Prostate gland (tissue), 2 donors: Measurements from ENCODE around the gene DKKL1. TPM values are rescaled to one million over a fixed set of nuclear protein-coding genes. Genes with fewer than 3 reads are reported as not detected.
"Not testable (repeated sequence)": the region's sequence is repeated elsewhere in the genome, so short reads cannot be mapped to it uniquely, and the experiment has no call there.

ENCODE experiments used
- DNase-seq: peaks from one replicate; pipeline ENCODE4 v3.0.0-alpha.2; 2019; ENCODE audit warnings: low spot score
- H3K27ac ChIP-seq, 2 donors: fragments of 200-600 bp; sonication (generic); 2 replicates each; pipeline ENCODE4 v1.5.1; 2017 to 2019
- H3K27me3 ChIP-seq: fragments of 200-600 bp; sonication (generic); replicated peaks from 2 replicates; pipeline ENCODE4 v1.5.1; 2019; ENCODE audit not compliant: insufficient read depth
- H3K36me3 ChIP-seq, 2 donors: fragments of 200-600 bp; sonication (generic); 1 replicate in 1 of 2; 2 replicates in 1 of 2; pipeline versions ENCODE4 v1.5.1 to v1.8.1; 2017 to 2019
- H3K4me1 ChIP-seq: fragments of 200-600 bp; sonication (generic); replicated peaks from 2 replicates; pipeline ENCODE4 v1.5.1; 2019
- H3K4me3 ChIP-seq, 2 donors: fragments of 200-600 bp; sonication (generic); 2 replicates each; pipeline ENCODE4 v1.5.1; 2017 to 2019
- H3K9me3 ChIP-seq: fragments of 200-600 bp; sonication (generic); 2 replicates; pipeline ENCODE4 v1.5.1; 2017
- POLR2A ChIP-seq: fragments of 450-650 bp; IDR thresholded peaks from one replicate; pipeline ENCODE4 v1.6.1; 2016; ENCODE audit warnings: antibody characterized with exemption, mild to moderate bottlenecking
- POLR2AphosphoS5 ChIP-seq: sonication (generic); formaldehyde crosslinking; IDR thresholded peaks from one replicate; pipeline ENCODE4 v1.6.1; 2017; ENCODE audit warnings: antibody characterized with exemption
- WGBS: methylation state at CpG from one replicate; pipeline ENCODE4 v1.1.5; 2018; 5-methylcytosine and 5-hydroxymethylcytosine counted together
- intact Hi-C: fragments of 100-400 bp; cut with DNase I; formaldehyde crosslinking; loops from one replicate; pipeline ENCODE4 v1.14.2; 2022
- total RNA-seq, 2 donors: library from RNA; depleted of rRNA; stranded (reverse); fragments of >200 nt; gene quantifications; one replicate each; pipeline ENCODE4 v1.1.0, GENCODE V29; 2016
- TF ChIP-seq, protein P1 (sequence below), 4 experiments: fragments of 200-600 bp in 2 of 4; fragments of 450-650 bp in 2 of 4; sonication (generic) in 2 of 4; IDR thresholded peaks; 1 replicate in 3 of 4; 2 replicates in 1 of 4; pipeline ENCODE4 v1.5.1; 2016 to 2019; ENCODE audit warnings: antibody characterized with exemption in 4 of 4, mild to moderate bottlenecking in 2 of 4, moderate library complexity in 2 of 4

The DKKL1 gene
- total RNA-seq, 2 donors from 2014 or later = 1.0 to 17.8 TPM

DNA sequence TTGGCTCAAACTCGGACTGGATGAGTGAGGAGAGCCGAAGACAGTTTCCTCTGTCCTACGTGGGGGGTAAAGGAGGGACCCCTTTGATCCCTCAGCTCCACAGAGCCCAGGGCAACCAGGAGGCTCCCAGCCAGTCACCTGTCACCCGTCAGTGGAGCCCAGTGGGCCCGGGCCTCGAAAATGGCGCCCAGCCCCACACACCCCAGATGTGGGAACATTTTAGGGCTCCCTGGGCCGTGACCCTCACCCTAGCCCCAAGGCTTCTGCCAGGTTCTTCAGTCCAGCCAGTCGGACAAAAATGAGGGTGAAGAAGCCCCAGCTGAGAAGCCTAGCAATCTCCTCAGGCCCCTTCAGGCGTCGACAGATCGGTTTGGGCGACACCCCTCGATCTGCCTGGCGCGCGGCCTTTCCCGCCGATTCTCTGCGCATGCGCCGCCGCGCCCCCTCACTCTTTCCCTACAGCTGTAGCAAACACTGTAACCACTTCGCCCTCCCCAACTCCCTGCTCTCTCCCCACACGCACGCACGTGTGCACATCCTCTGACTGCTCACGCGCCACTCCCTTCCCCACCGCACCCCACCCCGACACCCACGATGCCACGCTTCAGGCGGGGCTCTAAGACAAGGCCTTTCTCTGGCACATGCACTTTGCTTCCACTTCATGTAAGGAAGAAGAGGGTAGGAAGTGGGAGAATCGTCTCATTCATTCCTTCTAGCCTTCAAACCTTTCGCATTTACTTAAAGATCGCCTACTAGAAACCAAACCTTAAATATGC is 38.7 kb upstream of the DKKL1 start, which contains the start of gene SLC6A16:
Gene SLC6A16, minus strand, starts transcription at position 391 of the 776 bp plus-strand sequence. CDS start 13,844 bp downstream, outside the sequence.
- H3K9me3 ChIP-seq = no peaks in the 10 kb centered on the region
- intact Hi-C loops = no loop called here
- no peak within 1 kb of the TSS for H3K27ac ChIP-seq
- TF ChIP-seq, protein P1, sequence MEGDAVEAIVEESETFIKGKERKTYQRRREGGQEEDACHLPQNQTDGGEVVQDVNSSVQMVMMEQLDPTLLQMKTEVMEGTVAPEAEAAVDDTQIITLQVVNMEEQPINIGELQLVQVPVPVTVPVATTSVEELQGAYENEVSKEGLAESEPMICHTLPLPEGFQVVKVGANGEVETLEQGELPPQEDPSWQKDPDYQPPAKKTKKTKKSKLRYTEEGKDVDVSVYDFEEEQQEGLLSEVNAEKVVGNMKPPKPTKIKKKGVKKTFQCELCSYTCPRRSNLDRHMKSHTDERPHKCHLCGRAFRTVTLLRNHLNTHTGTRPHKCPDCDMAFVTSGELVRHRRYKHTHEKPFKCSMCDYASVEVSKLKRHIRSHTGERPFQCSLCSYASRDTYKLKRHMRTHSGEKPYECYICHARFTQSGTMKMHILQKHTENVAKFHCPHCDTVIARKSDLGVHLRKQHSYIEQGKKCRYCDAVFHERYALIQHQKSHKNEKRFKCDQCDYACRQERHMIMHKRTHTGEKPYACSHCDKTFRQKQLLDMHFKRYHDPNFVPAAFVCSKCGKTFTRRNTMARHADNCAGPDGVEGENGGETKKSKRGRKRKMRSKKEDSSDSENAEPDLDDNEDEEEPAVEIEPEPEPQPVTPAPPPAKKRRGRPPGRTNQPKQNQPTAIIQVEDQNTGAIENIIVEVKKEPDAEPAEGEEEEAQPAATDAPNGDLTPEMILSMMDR (IDR thresholded peaks at IDR 0.05) = no peak
- TF ChIP-seq POLR2AphosphoS5 = no peak
- TF ChIP-seq POLR2A = no peak
- H3K4me3 ChIP-seq = no peak within 1 kb of the TSS
- no peaks in the 10 kb centered on the region for H3K27me3 ChIP-seq
- H3K36me3 ChIP-seq = no peaks in the 10 kb centered on the region
- WGBS = 90% methylated on average over 38 of the region's 38 CpGs
- no peak for DNase-seq
- no peaks in the 10 kb centered on the region for H3K4me1 ChIP-seq

DNA sequence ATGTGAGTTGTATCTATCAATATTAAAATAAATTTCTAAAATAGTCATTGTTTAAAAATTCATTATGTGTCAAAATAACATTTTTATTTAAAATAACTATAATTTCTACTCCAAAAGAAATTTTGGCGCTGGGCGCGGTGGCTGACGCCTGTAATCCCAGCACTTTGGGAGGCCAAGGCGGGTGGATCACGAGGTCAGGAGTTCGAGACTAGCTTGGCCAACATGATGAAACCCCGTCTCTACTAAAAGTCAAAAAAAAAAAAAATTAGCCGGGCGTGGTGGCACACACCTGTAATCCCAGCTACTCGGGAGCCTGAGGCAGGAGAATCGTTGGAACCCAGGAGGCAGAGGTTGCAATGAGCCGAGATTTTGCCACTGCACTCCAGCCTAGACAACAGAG is 37.9 kb upstream of the DKKL1 start:
- 96% methylated on average over 13 of the region's 13 CpGs for WGBS
- H3K27ac ChIP-seq, H3K36me3 ChIP-seq, H3K9me3 ChIP-seq, H3K4me3 ChIP-seq, H3K27me3 ChIP-seq, intact Hi-C loops, H3K4me1 ChIP-seq, DNase-seq: not testable (repeated sequence)

DNA sequence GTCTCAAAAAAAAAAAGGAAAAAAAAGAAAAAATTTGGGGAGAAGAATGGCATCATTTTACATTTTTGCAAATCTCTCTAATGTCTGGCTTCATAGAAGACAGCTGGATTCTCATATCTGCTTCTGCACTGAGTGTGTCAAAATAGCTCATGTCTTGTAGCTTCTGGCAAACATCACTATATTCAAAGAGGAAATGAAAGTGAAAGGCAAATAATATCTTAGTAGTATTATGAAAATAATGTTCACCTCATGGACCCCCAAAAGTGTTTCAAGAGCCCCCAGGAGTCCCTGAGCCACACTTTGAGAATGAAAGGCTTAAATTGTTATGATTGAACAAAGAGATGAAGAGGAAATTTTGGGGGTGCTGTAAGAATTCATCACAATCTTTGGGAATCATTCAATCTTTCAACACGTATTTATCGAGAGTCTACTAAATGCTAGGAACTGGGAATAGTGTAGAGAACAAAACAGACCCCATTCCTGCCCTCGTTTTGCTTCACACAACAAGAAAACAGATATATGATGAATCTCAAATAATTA is 37.4 kb upstream of the DKKL1 start:
- WGBS = 90% methylated on average over 3 of the region's 3 CpGs
- TF ChIP-seq, protein P1 (IDR thresholded peaks at IDR 0.05) = no peak
- TF ChIP-seq POLR2A (no peak), POLR2AphosphoS5 (no peak)
- no peaks in the 10 kb centered on the region for H3K4me1 ChIP-seq
- no peak overlapping the region for H3K27ac ChIP-seq
- no peak for DNase-seq
- intact Hi-C loops = no loop called here
- H3K36me3 ChIP-seq = no peaks in the 10 kb centered on the region
- H3K9me3 ChIP-seq = no peaks in the 10 kb centered on the region
- no peak overlapping the region for H3K4me3 ChIP-seq
- no peaks in the 10 kb centered on the region for H3K27me3 ChIP-seq

DNA sequence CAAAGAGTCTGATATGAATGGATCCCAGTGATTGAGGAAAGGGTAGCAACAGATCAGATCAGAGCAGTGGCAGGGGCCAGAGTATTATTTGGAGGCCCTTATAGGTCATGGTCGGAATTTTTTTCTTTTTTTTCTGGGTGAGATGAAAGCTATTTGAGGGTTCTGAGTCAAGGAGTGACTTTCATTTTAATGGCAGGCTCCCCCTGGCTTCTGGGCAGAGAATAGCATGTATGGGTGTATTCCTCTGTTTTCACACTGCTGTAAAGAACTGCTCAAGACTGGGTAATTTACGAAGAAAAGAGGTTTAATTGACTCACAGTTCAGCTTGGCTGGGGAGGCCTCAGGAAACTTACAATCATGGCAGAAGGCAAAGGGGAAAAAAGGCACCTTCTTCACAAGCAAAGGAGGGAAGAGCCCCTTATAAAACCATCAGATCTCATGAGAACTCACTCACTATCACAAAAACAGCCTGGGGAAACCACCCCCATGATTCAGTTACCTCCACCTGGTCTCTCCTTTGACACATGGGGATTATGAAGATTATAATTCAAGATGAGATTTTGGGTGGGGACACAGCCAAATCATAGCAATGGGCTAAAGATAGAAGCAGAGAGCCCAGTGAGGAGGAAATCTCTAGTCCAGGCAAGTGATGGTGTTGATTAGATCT is 35.7 kb upstream of the DKKL1 start:
- no peak for DNase-seq
- TF ChIP-seq, protein P1 (IDR thresholded peaks at IDR 0.05) = peak in 3 of 4 experiments; percentile 45 to 58 (median 50)
- TF ChIP-seq POLR2AphosphoS5 = no peak
- WGBS = 60% methylated on average over 2 of the region's 2 CpGs

DNA sequence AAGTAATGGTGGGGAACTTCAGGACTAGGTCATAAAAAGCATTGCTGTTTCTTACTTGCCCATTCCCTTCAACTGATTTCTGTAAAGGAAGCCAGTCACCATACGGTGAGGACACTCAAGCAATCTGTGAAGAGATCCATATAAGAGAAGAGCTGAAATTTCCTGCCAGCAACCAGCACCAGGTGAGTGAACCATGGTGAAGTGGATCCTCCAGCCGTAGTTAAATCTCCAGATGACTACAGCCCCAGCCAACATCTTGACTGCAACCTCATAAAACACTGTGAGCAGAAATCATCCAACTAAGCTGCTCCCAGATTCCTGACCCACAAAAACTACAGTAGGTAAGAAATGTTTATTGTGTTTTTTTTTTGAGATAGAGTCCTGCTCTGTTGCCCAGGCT is 34.9 kb upstream of the DKKL1 start:
- Histone ChIP-seq H3K27ac (no peak overlapping the region), H3K36me3 (no peaks in the 10 kb centered on the region), H3K4me1 (no peaks in the 10 kb centered on the region), H3K4me3 (no peak overlapping the region), H3K9me3 (no peaks in the 10 kb centered on the region), H3K27me3 (no peaks in the 10 kb centered on the region)
- WGBS = 88% methylated on average over 2 of the region's 2 CpGs
- TF ChIP-seq POLR2A (no peak), POLR2AphosphoS5 (no peak)
- TF ChIP-seq, protein P1 (IDR thresholded peaks at IDR 0.05) = no peak
- intact Hi-C loops = no loop called here
- DNase-seq = no peak

More for the DNA sequence above, 35.7 kb upstream of the DKKL1 start:
- Histone ChIP-seq H3K27ac (no peak overlapping the region), H3K4me1 (no peaks in the 10 kb centered on the region), H3K36me3 (no peaks in the 10 kb centered on the region), H3K27me3 (no peaks in the 10 kb centered on the region), H3K4me3 (no peak overlapping the region), H3K9me3 (no peaks in the 10 kb centered on the region)
- intact Hi-C loops = no loop called here

DNA sequence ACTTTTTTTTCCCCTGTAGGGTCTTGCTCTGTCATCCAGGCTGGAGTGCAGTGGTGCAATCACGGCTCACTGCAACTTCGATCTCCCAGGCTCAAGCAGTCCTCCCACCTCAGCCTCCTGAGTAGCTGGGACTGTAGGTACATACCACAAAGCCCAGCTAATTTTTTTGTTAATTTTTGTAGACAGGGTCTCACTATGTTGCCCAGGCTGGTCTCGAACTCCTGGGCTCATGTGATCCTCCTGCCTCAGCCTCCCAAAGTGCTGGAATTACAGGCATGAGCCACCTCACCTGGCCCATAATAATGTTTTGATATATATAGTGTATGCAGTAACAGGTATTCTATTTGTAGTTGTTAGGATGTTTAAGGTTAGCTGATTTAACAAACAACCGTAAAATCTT is 32.5 kb upstream of the DKKL1 start:
- intact Hi-C loops, H3K27ac ChIP-seq, H3K4me1 ChIP-seq, DNase-seq, H3K4me3 ChIP-seq, H3K36me3 ChIP-seq, H3K9me3 ChIP-seq, H3K27me3 ChIP-seq: not testable (repeated sequence)
- 95% methylated on average over 4 of the region's 4 CpGs for WGBS
